Calu3 (cell line): ENCODE measurements around the gene PRRG2. TPM values are rescaled to one million over a fixed set of nuclear protein-coding genes. Genes with fewer than 3 reads are reported as not detected.

Experiments
- BruUV-seq: library from RNA; stranded (reverse); fragments of 400-500 nt; replicated peaks from 2 replicates; lab custom pipeline; 2021; lab: Mats Ljungman, UMichigan
- CTCF ChIA-PET: fragments of 300-600 bp; sonication (Branson Sonifier 250); formaldehyde crosslinking; loops from one replicate; lab custom pipeline; 2022; ENCODE audit warnings: antibody characterized with exemption; lab: Charles Lee
- DNase-seq: peaks from one replicate; pipeline ENCODE4 v3.0.0; 2022
- H3K27ac Mint-ChIP-seq: one replicate; pipeline ENCODE4 v1.8.0; 2022; ENCODE audit warnings: mixed read lengths; ENCODE audit not compliant: unreplicated experiment
- H3K27me3 Mint-ChIP-seq: one replicate; pipeline ENCODE4 v1.8.0; 2022; ENCODE audit warnings: mixed read lengths; ENCODE audit not compliant: unreplicated experiment
- H3K36me3 Mint-ChIP-seq: one replicate; pipeline ENCODE4 v1.8.0; 2022; ENCODE audit warnings: mild to moderate bottlenecking, moderate library complexity, mixed read lengths; ENCODE audit not compliant: insufficient read depth, unreplicated experiment
- H3K4me1 Mint-ChIP-seq: one replicate; pipeline ENCODE4 v1.8.0; 2022; ENCODE audit warnings: mild to moderate bottlenecking, low read depth, mixed read lengths; ENCODE audit not compliant: unreplicated experiment
- H3K4me3 Mint-ChIP-seq: one replicate; pipeline ENCODE4 v1.8.0; 2022; ENCODE audit warnings: mild to moderate bottlenecking, low read depth, moderate library complexity, mixed read lengths; ENCODE audit not compliant: unreplicated experiment
- H3K9me3 Mint-ChIP-seq: one replicate; pipeline ENCODE4 v1.8.0; 2022; ENCODE audit warnings: low read depth, mixed read lengths; ENCODE audit not compliant: unreplicated experiment
- CTCF ChIP-seq: fragments of 200-600 bp; IDR thresholded peaks from one replicate; pipeline ENCODE4 v1.8.0; 2022; ENCODE audit warnings: antibody characterized with exemption; ENCODE audit not compliant: unreplicated experiment
- intact Hi-C: fragments of 100-400 bp; cut with micrococcal nuclease; formaldehyde crosslinking; loops from one replicate; pipeline ENCODE4 v1.10.0; 2022; ENCODE audit not compliant: unreplicated experiment
- total RNA-seq: library from RNA; stranded (reverse); gene quantifications from 2 replicates; pipeline ENCODE4 v1.2.3, GENCODE V29; 2022

PRRG2 gene
- total RNA-seq, 1 experiment from 2014 or later, result 22.1 TPM

GRCh38 chr19:49560358-49560900, 20.7 kb upstream of the PRRG2 start:
- CTCF ChIA-PET, result interaction anchor here (1.0 to 1.9 kb wide), 2 partner anchors 10 to 14 kb away, joined by 4 to 11 read pairs; no protein-coding TSS in a partner anchor
- H3K27ac Mint-ChIP-seq, result no peak overlapping the region
- BruUV-seq, result no TSS peak
- H3K4me3 Mint-ChIP-seq, result no peak overlapping the region
- H3K4me1 Mint-ChIP-seq, result no peaks in the 10 kb centered on the region
- no peaks in the 10 kb centered on the region for H3K27me3 Mint-ChIP-seq
- no peak for TF ChIP-seq CTCF
- H3K9me3 Mint-ChIP-seq, result no peaks in the 10 kb centered on the region
- H3K36me3 Mint-ChIP-seq, result peaks cover 41% of the 10 kb centered on the region
- DNase-seq, result no peak
- intact Hi-C loops, result no loop called here

- H3K9me3 Mint-ChIP-seq, result no peaks in the 10 kb centered on the region
- H3K27ac Mint-ChIP-seq, result no peak overlapping the region
- DNase-seq, result no peak
- intact Hi-C loops, result no loop called here
- H3K36me3 Mint-ChIP-seq, result peaks cover 6% of the 10 kb centered on the region
- H3K27me3 Mint-ChIP-seq, result no peaks in the 10 kb centered on the region
- no peak for TF ChIP-seq CTCF
- H3K4me3 Mint-ChIP-seq, result no peak overlapping the region
- no TSS peak for BruUV-seq
- CTCF ChIA-PET, result interaction anchor here (0.6 to 0.8 kb wide), 2 partner anchors 18 to 131 kb away, joined by 3 to 5 read pairs; no protein-coding TSS in a partner anchor
- no peaks in the 10 kb centered on the region for H3K4me1 Mint-ChIP-seq
These were observed 16.5 kb upstream of the PRRG2 start for GRCh38 chr19:49564616-49565045.

GRCh38 chr19:49565261-49565660, 15.9 kb upstream of the PRRG2 start:
- Mint-ChIP-seq H3K27me3 (no peaks in the 10 kb centered on the region), H3K4me3 (no peak overlapping the region), H3K27ac (no peak overlapping the region), H3K36me3 (peaks cover under 1% of the 10 kb centered on the region), H3K4me1 (peaks cover 3% of the 10 kb centered on the region), H3K9me3 (no peaks in the 10 kb centered on the region)
- no peak for DNase-seq
- CTCF ChIA-PET, result no interaction called here
- no TSS peak for BruUV-seq
- intact Hi-C loops, result no loop called here
- TF ChIP-seq CTCF, result no peak

- Mint-ChIP-seq H3K36me3 (no peaks in the 10 kb centered on the region), H3K27me3 (no peaks in the 10 kb centered on the region), H3K9me3 (no peaks in the 10 kb centered on the region), H3K4me1 (peaks cover 10% of the 10 kb centered on the region), H3K27ac (no peak overlapping the region), H3K4me3 (no peak overlapping the region)
- TF ChIP-seq CTCF, result no peak
- DNase-seq, result no peak
- BruUV-seq, result no TSS peak
- intact Hi-C loops, result no loop called here
- CTCF ChIA-PET, result interaction anchor here (0.6 kb wide), 1 partner anchor 72 kb away, joined by 4 read pairs; no protein-coding TSS in a partner anchor
These were observed 14.8 kb upstream of the PRRG2 start for GRCh38 chr19:49566302-49566701.
